ENCODE data around the gene SLC7A4. TPM values are rescaled to one million over a fixed set of nuclear protein-coding genes. Genes with fewer than 3 reads are reported as not detected.

The SLC7A4 gene
- total and polyA plus RNA-seq, 10 of the 15 experiments (the other 5 are each of a cell fraction or from before 2014, with no cell fraction given) = 0.06 to 0.25 (median 0.14) TPM; not detected in 6

DNA sequence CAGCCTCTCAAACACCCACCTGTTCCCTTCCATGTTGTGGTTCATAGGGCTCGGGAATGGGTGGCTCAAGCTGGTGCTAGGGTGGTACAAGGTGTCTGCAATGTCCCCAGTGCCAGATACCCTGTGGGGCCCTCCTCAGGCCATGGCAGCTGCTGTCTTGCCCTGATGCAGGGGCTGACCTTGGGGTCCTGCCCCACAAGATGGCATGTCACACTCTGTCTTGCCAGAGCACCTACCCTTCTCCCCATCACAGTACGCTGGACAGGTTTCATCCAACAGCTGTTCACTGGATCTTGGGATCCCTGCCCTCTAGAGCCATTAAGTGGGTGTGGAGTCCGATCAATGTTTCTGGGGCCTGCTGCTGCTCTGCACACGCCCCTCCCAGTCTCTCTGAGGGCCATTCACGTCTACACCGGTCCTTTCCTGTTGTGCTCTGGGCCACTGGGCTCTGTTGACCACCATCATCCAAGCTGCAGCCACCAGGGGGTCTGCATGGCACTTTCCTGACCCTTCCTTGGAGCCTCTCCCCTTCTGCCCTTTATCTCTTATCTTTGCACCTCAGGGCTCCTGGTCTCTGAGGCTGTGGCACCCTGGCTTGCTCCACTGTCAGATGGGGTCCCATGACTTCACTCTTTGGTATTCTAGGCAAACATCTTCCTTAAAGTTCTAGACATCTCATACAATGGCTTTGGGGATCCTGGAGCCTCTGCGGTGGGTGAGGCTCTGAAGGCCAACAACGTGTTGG lies 20.5 kb upstream of the SLC7A4 start:
- Histone ChIP-seq H3K9me3 (replicated peaks; ENCODE audit: control insufficient read depth, insufficient read depth, low read length) (no peaks in the 10 kb centered on the region), H3K4me3 (no peak overlapping the region), H3K36me3 (ENCODE audit: control insufficient read depth in 2 of 2, insufficient read depth in 2 of 2, low read length in 1 of 2) (no peaks in the 10 kb centered on the region), H2AFZ (ENCODE audit: control insufficient read depth, low read depth, low read length) (no peak overlapping the region), H3K9ac (ENCODE audit: control insufficient read depth, insufficient read depth, low read length) (no peak overlapping the region), H3K4me1 (ENCODE audit: control insufficient read depth, insufficient read depth, low read length) (peaks cover 17% of the 10 kb centered on the region), H3K79me2 (ENCODE audit: control insufficient read depth, insufficient read depth, low read length) (no peaks in the 10 kb centered on the region), H3K27ac (ENCODE audit: control insufficient read depth, insufficient read depth) (no peak overlapping the region), H3K4me2 (ENCODE audit: control insufficient read depth, insufficient read depth) (no peak overlapping the region), H4K20me1 (ENCODE audit: control insufficient read depth, insufficient read depth) (no peaks in the 10 kb centered on the region), H3K27me3 (replicated peaks in 1 of 2; ENCODE audit: control insufficient read depth in 2 of 2, insufficient read depth in 2 of 2, low read length in 1 of 2) (no peaks in the 10 kb centered on the region; a peak in 2 of 4 replicates)
- RAD21 ChIA-PET (ENCODE audit: unreplicated experiment) = no interaction called here
- BruUV-seq (replicated peaks) = no TSS peak
- no peak for ATAC-seq
- TF ChIP-seq ZNF274 (IDR thresholded peaks at IDR 0.05; ENCODE audit: insufficient read depth, insufficient read length) = no peak
- TF ChIP-seq MYC (IDR thresholded peaks at IDR 0.05; ENCODE audit: insufficient read depth, insufficient read length, insufficient replicate concordance, low read length, severe bottlenecking) = no peak
- TF ChIP-seq, protein P1, sequence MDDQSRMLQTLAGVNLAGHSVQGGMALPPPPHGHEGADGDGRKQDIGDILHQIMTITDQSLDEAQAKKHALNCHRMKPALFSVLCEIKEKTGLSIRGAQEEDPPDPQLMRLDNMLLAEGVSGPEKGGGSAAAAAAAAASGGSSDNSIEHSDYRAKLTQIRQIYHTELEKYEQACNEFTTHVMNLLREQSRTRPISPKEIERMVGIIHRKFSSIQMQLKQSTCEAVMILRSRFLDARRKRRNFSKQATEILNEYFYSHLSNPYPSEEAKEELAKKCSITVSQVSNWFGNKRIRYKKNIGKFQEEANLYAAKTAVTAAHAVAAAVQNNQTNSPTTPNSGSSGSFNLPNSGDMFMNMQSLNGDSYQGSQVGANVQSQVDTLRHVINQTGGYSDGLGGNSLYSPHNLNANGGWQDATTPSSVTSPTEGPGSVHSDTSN (IDR thresholded peaks at IDR 0.05; ENCODE audit: insufficient replicate concordance, low read depth, low read length) = no peak
- no peak for TF ChIP-seq FOXM1 (IDR thresholded peaks at IDR 0.05; ENCODE audit: low read depth, low read length)
- TF ChIP-seq REST (IDR thresholded peaks at IDR 0.05; ENCODE audit: low read depth, low read length) = no peak
- no peak for TF ChIP-seq CHD2 (IDR thresholded peaks at IDR 0.05; ENCODE audit: borderline replicate concordance, low read depth, low read length)
- TF ChIP-seq NR2F1 (conservative IDR thresholded peaks at IDR 0.05) = no peak
- intact Hi-C loops (cut with micrococcal nuclease; ENCODE audit: unreplicated experiment) (no loop called here), in situ Hi-C loops (cut with MboI) (no loop called here)
- FAIRE-seq = no peak
- CTCF ChIA-PET = no interaction called here
- WGBS (ENCODE audit: insufficient coverage, insufficient replicate concordance, low lambda C conversion rate, missing lambda C conversion rate) = 18% methylated on average over 8 of the region's 8 CpGs
- POLR2A ChIA-PET = no interaction called here
- no peak for DNase-seq (ENCODE audit: low read depth, low spot score)
- SMC1A ChIA-PET (ENCODE audit: uncharacterized antibody, unreplicated experiment) = no interaction called here

Measured in GM12878 (cell line).